ENCODE measurements around the gene DEXI.

GRCh38 chr16:10965440-10966061 is 23.3 kb upstream of the DEXI start:
- no peak for TF ChIP-seq CTCF (IDR thresholded peaks at IDR 0.05)
- no peak for TF ChIP-seq POLR2A (IDR thresholded peaks at IDR 0.05)
- no peak for TF ChIP-seq POLR2AphosphoS5 (IDR thresholded peaks at IDR 0.05)
